NCI-H2081 treated with DMSO at 0.1 percent for 48 hours (cell line): Measurements from ENCODE around the gene SERPINB1.

ENCODE experiments used
- DNase-seq: peaks from one replicate; lab custom pipeline; 2025; lab: John Stamatoyannopoulos, UW

The SERPINB1 gene

DNA sequence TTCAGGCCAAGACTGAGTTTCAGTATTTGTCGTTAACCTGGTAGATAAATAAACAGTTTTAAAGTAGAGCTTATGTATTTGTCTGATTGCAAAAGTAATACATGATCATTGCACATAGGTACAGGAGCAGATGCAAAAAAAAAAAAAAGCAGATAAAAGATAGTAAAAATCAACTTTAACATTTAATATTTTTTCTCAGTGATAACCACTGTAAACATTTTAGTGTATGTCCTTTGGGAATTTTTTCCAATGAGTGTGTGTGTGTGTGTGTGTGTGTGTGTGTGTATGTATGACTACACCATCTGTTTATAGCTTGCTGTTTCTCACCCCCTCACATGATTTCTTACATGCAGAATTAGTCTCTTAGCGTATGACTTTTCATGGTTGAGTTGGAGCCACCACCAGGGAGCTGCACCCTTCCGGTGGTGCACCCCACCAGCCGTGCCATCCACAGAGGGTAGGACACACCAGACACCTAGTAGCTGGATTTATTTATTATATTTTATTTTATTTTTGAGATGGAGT lies 50.2 kb downstream of the SERPINB1 start:
- DNase-seq: no peak

DNA sequence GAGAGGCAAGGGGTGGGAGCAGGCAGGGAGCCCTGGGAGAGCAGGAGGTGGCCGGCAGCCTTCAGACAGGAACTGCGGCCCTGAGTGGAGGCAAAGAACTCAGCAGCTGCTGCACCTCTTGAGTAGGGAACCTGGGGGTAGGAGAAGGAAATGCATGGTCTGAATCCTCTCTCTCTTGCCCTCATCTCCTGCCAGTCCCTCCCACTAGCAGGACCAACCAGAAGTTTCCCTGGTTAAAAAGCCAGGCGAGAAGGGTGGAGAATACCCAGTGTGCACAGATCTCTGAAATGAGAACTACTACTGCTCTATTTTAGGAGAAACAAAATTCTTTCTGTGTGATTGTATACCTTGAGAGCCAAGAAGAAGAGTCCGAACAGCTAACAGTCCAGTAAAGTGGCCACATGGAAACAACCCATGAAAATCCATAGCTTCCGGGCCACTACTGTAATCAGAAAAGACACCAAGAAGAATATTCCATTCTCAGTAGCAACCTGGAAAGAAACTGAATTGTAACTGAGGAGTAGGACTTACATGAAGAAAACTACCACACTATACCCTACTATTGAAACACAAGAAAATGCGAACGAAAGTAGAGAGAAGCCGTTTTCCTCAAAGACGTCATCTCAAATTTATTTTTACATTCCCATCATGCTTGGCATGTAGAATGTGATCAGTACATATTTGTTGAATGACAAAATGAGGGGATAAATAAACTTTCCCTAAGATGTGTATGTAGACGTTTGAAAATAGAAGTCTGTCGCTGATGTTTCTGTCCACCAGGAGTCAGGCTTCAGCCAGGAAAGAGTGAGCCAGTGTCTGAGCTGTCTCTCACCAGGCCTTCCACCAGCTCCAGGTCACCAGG lies 50.8 kb downstream of the SERPINB1 start:
- DNase-seq: no peak

DNA sequence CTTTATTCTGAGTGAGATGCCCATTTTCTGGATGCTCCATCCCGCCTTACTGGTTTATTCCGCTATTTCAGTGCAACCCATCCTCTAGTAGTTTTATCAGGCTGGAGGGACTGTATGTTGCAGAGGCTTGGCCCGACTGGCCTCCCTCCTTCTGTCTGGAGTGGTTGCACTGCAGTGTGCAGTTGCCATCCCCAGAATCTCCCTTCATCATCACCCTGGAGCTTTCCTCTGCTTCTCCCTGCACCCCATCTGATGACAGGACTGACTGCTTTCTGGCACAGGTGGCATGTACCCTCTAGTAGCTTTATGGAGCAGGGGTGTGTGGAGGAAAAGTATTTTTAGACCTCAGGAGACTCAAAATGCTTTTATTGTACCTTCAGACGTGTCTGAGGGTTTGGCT lies 55.4 kb downstream of the SERPINB1 start:
- DNase-seq: no peak

DNA sequence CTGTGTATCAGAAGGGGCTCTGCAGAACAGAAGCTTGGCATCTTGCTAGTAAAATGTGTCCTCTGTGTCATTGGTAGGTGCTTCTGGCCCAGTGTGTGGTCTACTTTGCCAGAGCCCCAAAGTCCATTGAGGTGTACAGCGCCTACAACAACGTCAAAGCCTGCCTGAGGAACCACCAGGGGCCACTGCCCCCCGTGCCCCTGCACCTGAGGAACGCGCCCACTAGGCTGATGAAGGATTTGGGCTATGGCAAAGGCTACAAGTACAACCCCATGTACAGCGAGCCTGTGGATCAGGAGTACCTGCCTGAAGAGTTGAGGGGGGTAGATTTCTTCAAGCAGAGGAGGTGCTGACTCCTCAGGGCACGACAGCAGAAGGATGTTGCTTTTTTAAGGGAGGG lies 56.7 kb downstream of the SERPINB1 start:
- no peak for DNase-seq

DNA sequence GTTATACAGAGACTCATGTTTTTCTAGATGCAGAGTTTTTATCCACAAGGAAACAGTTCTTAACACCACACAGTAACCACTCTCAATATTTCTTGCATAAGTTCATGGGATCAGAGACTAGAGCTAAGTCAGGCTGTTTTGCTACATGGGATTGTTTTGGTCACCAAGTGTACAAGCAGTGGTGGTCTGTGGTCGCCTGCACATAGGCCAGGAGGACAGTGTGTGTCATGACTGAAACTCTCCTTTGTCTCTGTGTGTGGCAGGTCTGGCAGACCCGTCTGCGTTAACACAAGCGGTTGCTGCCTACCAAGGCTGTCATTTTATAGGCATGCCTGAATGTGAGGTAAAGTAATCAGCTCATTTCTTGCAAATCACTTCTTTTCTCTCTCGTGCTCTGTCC lies 57.6 kb downstream of the SERPINB1 start:
- no peak for DNase-seq

DNA sequence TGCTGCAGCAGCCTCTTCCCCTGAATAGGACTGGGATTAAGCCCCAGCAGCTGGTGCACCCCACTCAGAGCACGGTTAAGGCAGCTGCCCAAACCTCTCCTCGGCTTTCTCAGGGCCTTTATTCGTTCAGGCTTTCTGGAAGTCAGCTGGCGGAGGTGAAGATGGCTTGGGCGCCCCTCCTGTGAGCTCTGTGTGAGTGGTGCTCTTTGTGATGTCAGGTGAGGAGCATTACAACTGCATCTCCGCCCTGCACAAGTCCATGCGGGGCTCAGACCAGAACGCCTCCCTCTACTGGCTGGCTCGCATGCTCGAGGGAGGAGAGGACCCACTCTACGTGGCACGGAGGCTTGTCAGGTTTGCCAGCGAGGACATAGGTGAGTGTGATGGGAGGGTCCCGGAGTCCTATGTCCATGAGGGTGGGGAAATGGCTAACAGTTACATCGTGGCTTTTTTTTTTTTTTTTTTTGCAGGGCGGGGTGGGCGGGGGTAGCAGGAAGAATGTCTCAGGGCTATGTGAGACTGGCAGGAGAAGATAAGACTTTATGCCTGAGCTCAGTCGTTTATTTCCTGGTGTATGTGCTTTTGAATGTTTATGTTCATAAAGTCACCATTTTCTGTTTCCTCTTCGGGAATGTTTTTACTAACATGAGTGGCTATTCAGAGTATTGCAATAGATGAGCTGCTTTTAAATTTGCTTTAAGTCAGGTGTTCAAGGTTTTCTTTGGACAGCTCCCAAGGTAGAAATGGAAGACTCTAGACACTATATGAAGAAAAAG lies 58.3 kb downstream of the SERPINB1 start:
- DNase-seq: no peak

DNA sequence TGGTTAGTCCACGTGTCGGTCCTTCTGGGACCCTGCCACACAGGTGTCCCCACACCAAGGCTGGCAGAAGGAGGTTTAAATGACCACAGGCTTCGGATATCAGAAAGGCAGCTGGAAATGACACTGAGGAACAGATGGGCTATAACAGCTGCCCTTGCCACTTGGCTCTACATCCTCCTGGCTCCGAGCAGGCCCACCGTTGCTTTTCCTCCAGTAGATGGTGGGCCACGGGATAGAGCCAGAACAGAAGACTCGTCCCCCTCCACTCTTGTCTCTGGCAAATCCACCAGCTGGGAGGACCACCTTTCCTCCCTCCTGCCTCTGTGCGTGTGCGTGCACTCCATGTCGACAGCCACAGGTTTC lies 58.9 kb downstream of the SERPINB1 start:
- no peak for DNase-seq

DNA sequence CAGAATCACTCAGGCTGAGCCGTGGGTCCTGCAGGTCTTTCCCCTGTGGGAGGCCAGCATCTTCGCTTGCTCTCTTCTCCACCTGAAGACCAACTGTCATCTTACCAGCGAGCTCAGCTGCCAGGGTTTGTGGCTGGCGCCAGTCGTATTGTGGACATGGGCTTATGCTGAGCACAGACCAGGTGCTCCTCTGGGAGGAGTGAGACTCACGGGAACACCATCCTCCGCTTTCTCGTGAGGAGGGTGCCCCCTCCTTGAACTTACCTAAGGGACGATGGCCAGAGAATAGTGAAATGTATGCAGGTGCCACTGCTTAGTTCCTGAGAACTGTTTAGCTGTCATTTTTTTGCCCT lies 59.3 kb downstream of the SERPINB1 start:
- DNase-seq: no peak
